DMS114 treated with DMSO at 0.1 percent for 48 hours (cell line): ENCODE measurements around the gene WNT7A.

Experiments used
- DNase-seq: peaks from one replicate; lab custom pipeline; 2025; ENCODE audit not compliant: unreplicated experiment; lab: John Stamatoyannopoulos, UW

Gene WNT7A

GRCh38 chr3:13776253-13777050 lies 103.4 kb downstream of the WNT7A start:
- DNase-seq = no peak

GRCh38 chr3:13772885-13773745 lies 106.8 kb downstream of the WNT7A start:
- no peak for DNase-seq

GRCh38 chr3:13772321-13772745 lies 107.5 kb downstream of the WNT7A start:
- DNase-seq = no peak

- DNase-seq = no peak
These were observed 108.4 kb downstream of the WNT7A start for GRCh38 chr3:13771496-13771895.

GRCh38 chr3:13770170-13771169 lies 109.4 kb downstream of the WNT7A start:
- DNase-seq = no peak

- DNase-seq = no peak
These were observed 110.4 kb downstream of the WNT7A start for GRCh38 chr3:13769422-13769821.

- no peak for DNase-seq
These were observed 111.4 kb downstream of the WNT7A start for GRCh38 chr3:13768453-13768852.

- DNase-seq = no peak
These were observed 112.0 kb downstream of the WNT7A start for GRCh38 chr3:13767896-13768295.

GRCh38 chr3:13767030-13767429 lies 112.8 kb downstream of the WNT7A start:
- no peak for DNase-seq
